ENCODE results near the gene FNTB.
"Not testable (repeated sequence)": the region's sequence is repeated elsewhere in the genome, so short reads cannot be mapped to it uniquely, and the experiment has no call there.

Gene FNTB

GRCh38 chr14:65027127-65027799 lies 40.6 kb downstream of the FNTB start:
- FAIRE-seq = no peak
- TF ChIP-seq TAF1 (IDR thresholded peaks at IDR 0.05; ENCODE audit: borderline replicate concordance, low read depth, low read length) = no peak
- no peak for TF ChIP-seq POLR2A (IDR thresholded peaks at IDR 0.05; ENCODE audit: low read depth, low read length)
- no peak for TF ChIP-seq POLR2AphosphoS5 (IDR thresholded peaks at IDR 0.05; ENCODE audit: low read depth, low read length)

GRCh38 chr14:65028937-65029336 lies 42.2 kb downstream of the FNTB start:
- TF ChIP-seq POLR2AphosphoS5 (IDR thresholded peaks at IDR 0.05; ENCODE audit: low read depth, low read length) = no peak
- no peak for TF ChIP-seq TAF1 (IDR thresholded peaks at IDR 0.05; ENCODE audit: borderline replicate concordance, low read depth, low read length)
- TF ChIP-seq POLR2A (IDR thresholded peaks at IDR 0.05; ENCODE audit: low read depth, low read length) = no peak
- FAIRE-seq (no peak), DNase-seq (ENCODE audit: insufficient read length) (no peak)

More at GRCh38 chr14:65027127-65027799, 40.6 kb downstream of the FNTB start:
- no peak for DNase-seq (ENCODE audit: insufficient read length)

DNA sequence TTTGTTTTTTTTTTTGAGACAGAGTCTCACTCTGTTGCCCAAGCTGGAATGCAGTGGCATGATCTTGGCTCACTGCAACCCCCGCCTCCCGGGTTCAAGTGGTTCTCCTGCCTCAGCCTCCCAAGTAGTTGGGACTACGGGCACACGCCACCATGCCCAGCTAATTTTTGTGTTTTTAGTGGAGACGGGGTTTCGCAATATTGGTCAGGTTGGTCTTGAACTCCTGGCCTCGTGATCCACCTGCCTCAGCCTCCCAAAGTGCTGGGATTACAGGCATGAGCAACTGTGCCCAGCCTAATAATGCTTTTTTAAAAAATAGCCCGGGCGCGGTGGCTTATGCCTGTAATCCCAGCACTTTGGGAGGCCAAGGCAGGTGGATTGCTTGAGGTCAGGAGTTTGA lies 44.6 kb downstream of the FNTB start:
- DNase-seq (ENCODE audit: insufficient read length); FAIRE-seq: not testable (repeated sequence)

- TF ChIP-seq POLR2AphosphoS5 (IDR thresholded peaks at IDR 0.05; ENCODE audit: low read depth, low read length) = no peak
- no peak for TF ChIP-seq POLR2A (IDR thresholded peaks at IDR 0.05; ENCODE audit: low read depth, low read length)
- TF ChIP-seq TAF1 (IDR thresholded peaks at IDR 0.05; ENCODE audit: borderline replicate concordance, low read depth, low read length) = no peak
- DNase-seq (ENCODE audit: insufficient read length) (no peak), FAIRE-seq (no peak)
Observed at GRCh38 chr14:65032319-65032718, 45.6 kb downstream of the FNTB start.

DNA sequence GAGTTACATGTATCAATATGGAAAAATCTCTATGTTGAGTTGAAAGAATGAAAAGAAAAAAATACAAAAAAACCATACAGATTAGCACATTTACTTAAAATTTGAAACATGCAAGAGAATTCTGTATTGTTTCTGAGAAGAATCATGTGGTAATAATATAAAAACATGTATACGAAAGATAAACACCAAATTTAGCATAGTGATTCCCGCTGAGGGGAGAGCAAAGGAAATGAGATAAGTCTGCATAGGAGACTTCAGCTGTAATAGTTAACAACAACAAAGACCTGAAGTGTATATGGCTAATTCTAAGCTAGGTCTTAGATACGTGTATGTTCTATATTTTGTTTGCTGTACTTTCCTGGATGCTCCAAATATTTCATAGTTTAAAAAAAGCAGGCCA lies 46.5 kb downstream of the FNTB start:
- no peak for TF ChIP-seq POLR2A (IDR thresholded peaks at IDR 0.05; ENCODE audit: low read depth, low read length)
- TF ChIP-seq TAF1 (IDR thresholded peaks at IDR 0.05; ENCODE audit: borderline replicate concordance, low read depth, low read length) = no peak
- DNase-seq (ENCODE audit: insufficient read length) (no peak), FAIRE-seq (no peak)

- FAIRE-seq = no peak
Observed at GRCh38 chr14:65034021-65034420, 47.3 kb downstream of the FNTB start.

GRCh38 chr14:65035049-65035448 lies 48.4 kb downstream of the FNTB start:
- DNase-seq (ENCODE audit: insufficient read length) (no peak), FAIRE-seq (no peak)
- TF ChIP-seq POLR2AphosphoS5 (IDR thresholded peaks at IDR 0.05; ENCODE audit: low read depth, low read length) (no peak), TAF1 (IDR thresholded peaks at IDR 0.05; ENCODE audit: borderline replicate concordance, low read depth, low read length) (no peak), POLR2A (IDR thresholded peaks at IDR 0.05; ENCODE audit: low read depth, low read length) (no peak)

More at GRCh38 chr14:65034021-65034420, 47.3 kb downstream of the FNTB start:
- no peak for DNase-seq (ENCODE audit: insufficient read length)
- no peak for TF ChIP-seq POLR2AphosphoS5 (IDR thresholded peaks at IDR 0.05; ENCODE audit: low read depth, low read length)
- TF ChIP-seq TAF1 (IDR thresholded peaks at IDR 0.05; ENCODE audit: borderline replicate concordance, low read depth, low read length) = no peak
- no peak for TF ChIP-seq POLR2A (IDR thresholded peaks at IDR 0.05; ENCODE audit: low read depth, low read length)

- FAIRE-seq (no peak), DNase-seq (ENCODE audit: insufficient read length) (no peak)
Observed at GRCh38 chr14:65038966-65039365, 52.3 kb downstream of the FNTB start.

GRCh38 chr14:65040666-65041433 lies 54.2 kb downstream of the FNTB start:
- FAIRE-seq (no peak), DNase-seq (ENCODE audit: insufficient read length) (no peak)
- TF ChIP-seq POLR2AphosphoS5 (IDR thresholded peaks at IDR 0.05; ENCODE audit: low read depth, low read length) = no peak
- TF ChIP-seq POLR2A (IDR thresholded peaks at IDR 0.05; ENCODE audit: low read depth, low read length) = no peak

More at GRCh38 chr14:65038966-65039365, 52.3 kb downstream of the FNTB start:
- no peak for TF ChIP-seq TAF1 (IDR thresholded peaks at IDR 0.05; ENCODE audit: borderline replicate concordance, low read depth, low read length)
- no peak for TF ChIP-seq POLR2AphosphoS5 (IDR thresholded peaks at IDR 0.05; ENCODE audit: low read depth, low read length)
- TF ChIP-seq POLR2A (IDR thresholded peaks at IDR 0.05; ENCODE audit: low read depth, low read length) = no peak

- DNase-seq (ENCODE audit: insufficient read length) (no peak), FAIRE-seq (no peak)
- TF ChIP-seq TAF1 (IDR thresholded peaks at IDR 0.05; ENCODE audit: borderline replicate concordance, low read depth, low read length) = no peak
- TF ChIP-seq POLR2A (IDR thresholded peaks at IDR 0.05; ENCODE audit: low read depth, low read length) = no peak
- TF ChIP-seq POLR2AphosphoS5 (IDR thresholded peaks at IDR 0.05; ENCODE audit: low read depth, low read length) = no peak
Observed at GRCh38 chr14:65041434-65041915, 54.8 kb downstream of the FNTB start.

DNA sequence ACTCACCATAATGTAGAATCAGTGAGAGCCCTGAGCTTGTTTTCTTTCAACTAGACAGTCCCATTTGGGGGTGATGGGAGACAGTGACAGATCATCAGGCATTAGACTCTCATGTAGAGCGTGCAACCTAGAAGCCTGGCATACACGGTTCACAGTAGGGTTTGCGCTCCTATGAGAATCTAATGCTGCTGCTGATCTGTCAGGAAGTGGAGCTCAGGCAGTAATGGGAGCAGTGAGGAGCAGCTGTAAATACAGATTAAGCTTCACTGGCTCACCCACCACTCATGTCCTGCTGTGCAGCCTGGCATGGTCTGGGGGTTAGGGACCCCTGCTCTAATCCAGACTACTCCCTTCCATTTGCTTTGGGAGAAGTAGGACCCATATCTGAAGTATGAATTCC lies 55.6 kb downstream of the FNTB start:
- DNase-seq (ENCODE audit: insufficient read length) (no peak), FAIRE-seq (no peak)
- TF ChIP-seq TAF1 (IDR thresholded peaks at IDR 0.05; ENCODE audit: borderline replicate concordance, low read depth, low read length) = no peak

GRCh38 chr14:65042731-65043372 lies 56.2 kb downstream of the FNTB start:
- DNase-seq (ENCODE audit: insufficient read length) (peak; percentile 27), FAIRE-seq (no peak)
- TF ChIP-seq POLR2AphosphoS5 (IDR thresholded peaks at IDR 0.05; ENCODE audit: low read depth, low read length) (no peak), TAF1 (IDR thresholded peaks at IDR 0.05; ENCODE audit: borderline replicate concordance, low read depth, low read length) (no peak), POLR2A (IDR thresholded peaks at IDR 0.05; ENCODE audit: low read depth, low read length) (no peak)
